ENCODE measurements around the gene AGO3.

AGO3 gene

DNA sequence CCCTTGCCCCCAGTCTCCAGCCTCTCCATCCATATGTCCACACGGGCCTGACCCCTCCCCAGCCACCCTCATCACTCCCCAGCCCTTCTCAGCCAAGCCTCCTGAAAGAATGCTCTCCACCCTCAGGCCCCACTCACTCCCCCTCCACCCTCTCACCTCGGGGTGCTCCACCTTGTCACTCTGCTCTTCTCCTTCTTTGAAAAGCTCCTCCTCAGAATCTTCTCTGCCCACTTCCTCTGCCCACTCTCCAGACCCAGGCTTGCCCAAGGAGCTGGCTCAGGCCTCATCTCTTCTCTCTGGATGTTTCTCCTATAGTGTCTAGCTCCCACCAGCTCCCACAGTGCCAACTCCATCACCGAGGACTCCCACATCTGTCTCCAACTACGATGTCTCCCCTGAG lies 180.2 kb downstream of the AGO3 start:
- peaks cover 8 to 9% of the 10 kb centered on the region in 2 experiments for H3K36me3 ChIP-seq (ENCODE audit: control insufficient read depth in 1 of 2, insufficient read depth in 2 of 2, low read depth in 1 of 2, low read length in 2 of 2)
- no peak for DNase-seq
- H2BK12ac ChIP-seq (ENCODE audit: low read length in 2 of 2), result no peak overlapping the region
- H3K4me3 ChIP-seq (ENCODE audit: insufficient read depth in 1 of 2, low read depth in 1 of 2, low read length in 2 of 2), result no peak overlapping the region
- H3K4me1 ChIP-seq (ENCODE audit: control insufficient read depth, insufficient read depth, low read depth, low read length), result peaks cover 52% of the 10 kb centered on the region
- no peaks in the 10 kb centered on the region for H3K79me1 ChIP-seq (replicated peaks; ENCODE audit: low read length, poor library complexity, severe bottlenecking)
- H2AK5ac ChIP-seq (ENCODE audit: low read length, severe bottlenecking), result peak overlapping the region; percentile 83
- no peaks in the 10 kb centered on the region for H3K9me3 ChIP-seq (ENCODE audit: control insufficient read depth, low read length)
- no peak overlapping the region for H3K27ac ChIP-seq (ENCODE audit: low read length, poor library complexity, severe bottlenecking)
- no peak overlapping the region for H3K23ac ChIP-seq (ENCODE audit: low read length in 2 of 2)
- no peak overlapping the region for H3K4me2 ChIP-seq (ENCODE audit: low read length, poor library complexity, severe bottlenecking)
- H4K8ac ChIP-seq (ENCODE audit: low read length), result no peak overlapping the region
- H4K91ac ChIP-seq (ENCODE audit: low read length), result no peak overlapping the region
- H2BK120ac ChIP-seq (ENCODE audit: low read depth, low read length), result no peak overlapping the region
- no peak overlapping the region for H3K4ac ChIP-seq (ENCODE audit: low read depth in 1 of 2, low read length in 2 of 2)
- H2AFZ ChIP-seq (ENCODE audit: low read depth, low read length), result no peak overlapping the region
- WGBS, result 87% methylated on average over 4 of the region's 4 CpGs
- H2BK5ac ChIP-seq (ENCODE audit: low read depth, low read length, poor library complexity, severe bottlenecking), result no peak overlapping the region
- no peak overlapping the region for H3K14ac ChIP-seq (ENCODE audit: low read length in 2 of 2)
- H2BK15ac ChIP-seq (ENCODE audit: low read depth, poor library complexity, severe bottlenecking), result no peak overlapping the region
- no peak overlapping the region for H3K9ac ChIP-seq (ENCODE audit: low read length)
- no peaks in the 10 kb centered on the region for H3K27me3 ChIP-seq (ENCODE audit: control insufficient read depth in 1 of 2, insufficient read depth in 1 of 2, low read length in 2 of 2)
- H3K18ac ChIP-seq (ENCODE audit: low read depth in 1 of 2, low read length in 2 of 2), result no peak overlapping the region

DNA sequence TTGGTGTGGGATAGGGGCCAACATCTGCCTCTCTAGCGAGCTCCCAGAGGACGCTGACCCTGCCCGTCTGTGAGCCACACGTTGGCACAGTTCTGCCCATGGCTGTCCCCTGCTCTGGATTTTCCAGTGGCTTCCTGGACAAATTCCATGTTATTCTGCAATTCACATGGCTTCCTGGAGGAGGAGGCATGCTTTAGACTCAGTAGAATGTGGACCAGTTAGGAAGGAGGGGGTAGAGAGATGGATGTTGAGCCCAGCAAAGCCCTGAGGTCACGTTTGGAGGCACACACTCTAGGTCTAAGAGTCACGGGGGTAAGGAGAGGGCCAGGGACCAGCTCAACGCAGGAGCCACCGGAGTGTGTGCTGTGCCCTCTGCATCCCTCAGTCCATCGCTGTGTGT lies 181.9 kb downstream of the AGO3 start:
- Histone ChIP-seq H3K27me3 (ENCODE audit: control insufficient read depth in 1 of 2, insufficient read depth in 1 of 2, low read length in 2 of 2) (no peaks in the 10 kb centered on the region), H3K36me3 (ENCODE audit: control insufficient read depth in 1 of 2, insufficient read depth in 2 of 2, low read depth in 1 of 2, low read length in 2 of 2) (peaks cover 8 to 9% of the 10 kb centered on the region in 2 experiments)
- 89% methylated on average over 9 of the region's 9 CpGs for WGBS

DNA sequence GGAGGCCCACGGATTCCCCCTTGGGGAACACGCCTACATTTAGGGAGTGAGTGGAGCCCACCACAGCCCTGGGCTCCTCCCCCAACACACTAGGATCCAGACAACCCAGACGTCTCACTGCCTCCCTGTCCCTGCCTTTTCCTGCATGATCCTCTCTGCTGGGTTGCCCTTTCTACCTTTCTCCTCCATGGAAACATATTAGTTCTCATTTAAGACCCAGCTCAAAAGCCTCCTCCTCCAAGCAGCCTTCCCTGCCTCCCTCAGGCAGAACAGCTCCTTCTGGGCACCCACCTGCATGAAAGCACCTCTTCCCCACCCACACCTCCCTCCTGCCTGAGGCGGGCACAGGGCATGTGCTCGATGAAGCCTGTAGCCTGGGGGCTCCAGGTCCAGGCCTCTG lies 183.5 kb downstream of the AGO3 start:
- Histone ChIP-seq H3K4me2 (ENCODE audit: low read length, poor library complexity, severe bottlenecking) (no peak overlapping the region), H3K79me1 (replicated peaks; ENCODE audit: low read length, poor library complexity, severe bottlenecking) (no peaks in the 10 kb centered on the region), H2BK15ac (ENCODE audit: low read depth, poor library complexity, severe bottlenecking) (no peak overlapping the region), H4K91ac (ENCODE audit: low read length) (no peak overlapping the region), H3K27ac (ENCODE audit: low read length, poor library complexity, severe bottlenecking) (no peak overlapping the region), H3K9me3 (ENCODE audit: control insufficient read depth, low read length) (no peaks in the 10 kb centered on the region), H3K9ac (ENCODE audit: low read length) (no peak overlapping the region), H2AK5ac (ENCODE audit: low read length, severe bottlenecking) (peak overlapping the region; percentile 83), H3K4me3 (ENCODE audit: insufficient read depth in 1 of 2, low read depth in 1 of 2, low read length in 2 of 2) (no peak overlapping the region), H3K4me1 (ENCODE audit: control insufficient read depth, insufficient read depth, low read depth, low read length) (peaks cover 47% of the 10 kb centered on the region), H3K4ac (ENCODE audit: low read depth in 1 of 2, low read length in 2 of 2) (no peak overlapping the region), H2AFZ (ENCODE audit: low read depth, low read length) (no peak overlapping the region), H3K23ac (ENCODE audit: low read length in 2 of 2) (no peak overlapping the region), H2BK12ac (ENCODE audit: low read length in 2 of 2) (no peak overlapping the region), H3K27me3 (ENCODE audit: control insufficient read depth in 1 of 2, insufficient read depth in 1 of 2, low read length in 2 of 2) (no peaks in the 10 kb centered on the region), H2BK5ac (ENCODE audit: low read depth, low read length, poor library complexity, severe bottlenecking) (no peak overlapping the region), H4K8ac (ENCODE audit: low read length) (no peak overlapping the region), H2BK120ac (ENCODE audit: low read depth, low read length) (no peak overlapping the region), H3K36me3 (ENCODE audit: control insufficient read depth in 1 of 2, insufficient read depth in 2 of 2, low read depth in 1 of 2, low read length in 2 of 2) (peaks cover 8 to 9% of the 10 kb centered on the region in 2 experiments), H3K18ac (ENCODE audit: low read depth in 1 of 2, low read length in 2 of 2) (no peak overlapping the region), H3K14ac (ENCODE audit: low read length in 2 of 2) (no peak overlapping the region)
- 72% methylated on average over 5 of the region's 5 CpGs for WGBS
- DNase-seq, result no peak

More for the DNA sequence above, 181.9 kb downstream of the AGO3 start:
- Histone ChIP-seq H3K14ac (ENCODE audit: low read length in 2 of 2) (no peak overlapping the region), H4K91ac (ENCODE audit: low read length) (no peak overlapping the region), H3K27ac (ENCODE audit: low read length, poor library complexity, severe bottlenecking) (no peak overlapping the region), H2BK120ac (ENCODE audit: low read depth, low read length) (no peak overlapping the region), H3K4me2 (ENCODE audit: low read length, poor library complexity, severe bottlenecking) (no peak overlapping the region), H2AFZ (ENCODE audit: low read depth, low read length) (no peak overlapping the region), H4K8ac (ENCODE audit: low read length) (no peak overlapping the region), H3K9ac (ENCODE audit: low read length) (no peak overlapping the region), H2BK15ac (ENCODE audit: low read depth, poor library complexity, severe bottlenecking) (no peak overlapping the region), H3K4me3 (ENCODE audit: insufficient read depth in 1 of 2, low read depth in 1 of 2, low read length in 2 of 2) (no peak overlapping the region), H3K4ac (ENCODE audit: low read depth in 1 of 2, low read length in 2 of 2) (no peak overlapping the region), H3K23ac (ENCODE audit: low read length in 2 of 2) (no peak overlapping the region), H3K4me1 (ENCODE audit: control insufficient read depth, insufficient read depth, low read depth, low read length) (peaks cover 49% of the 10 kb centered on the region), H3K9me3 (ENCODE audit: control insufficient read depth, low read length) (no peaks in the 10 kb centered on the region), H2BK12ac (ENCODE audit: low read length in 2 of 2) (no peak overlapping the region), H3K18ac (ENCODE audit: low read depth in 1 of 2, low read length in 2 of 2) (no peak overlapping the region), H3K79me1 (replicated peaks; ENCODE audit: low read length, poor library complexity, severe bottlenecking) (no peaks in the 10 kb centered on the region), H2BK5ac (ENCODE audit: low read depth, low read length, poor library complexity, severe bottlenecking) (no peak overlapping the region), H2AK5ac (ENCODE audit: low read length, severe bottlenecking) (no peak overlapping the region)
- DNase-seq, result no peak

- peak overlapping the region in 1 of 2 experiments; percentile 53 for H3K4me3 ChIP-seq (ENCODE audit: insufficient read depth in 1 of 2, low read depth in 1 of 2, low read length in 2 of 2)
- no peak overlapping the region for H2BK120ac ChIP-seq (ENCODE audit: low read depth, low read length)
Observed at GRCh38 chr1:36115200-36115669, 184.3 kb downstream of the AGO3 start.

More at GRCh38 chr1:36115200-36115669, 184.3 kb downstream of the AGO3 start:
- peak overlapping the region; percentile 76 for H3K9ac ChIP-seq (ENCODE audit: low read length)
- no peak for DNase-seq
- 69% methylated on average over 17 of the region's 18 CpGs for WGBS
- no peaks in the 10 kb centered on the region for H3K27me3 ChIP-seq (ENCODE audit: control insufficient read depth in 1 of 2, insufficient read depth in 1 of 2, low read length in 2 of 2)
- no peak overlapping the region for H2BK12ac ChIP-seq (ENCODE audit: low read length in 2 of 2)
- H2BK15ac ChIP-seq (ENCODE audit: low read depth, poor library complexity, severe bottlenecking), result no peak overlapping the region
- no peak overlapping the region for H4K91ac ChIP-seq (ENCODE audit: low read length)
- no peak overlapping the region for H2AFZ ChIP-seq (ENCODE audit: low read depth, low read length)
- no peaks in the 10 kb centered on the region for H3K79me1 ChIP-seq (replicated peaks; ENCODE audit: low read length, poor library complexity, severe bottlenecking)
- H3K4me1 ChIP-seq (ENCODE audit: control insufficient read depth, insufficient read depth, low read depth, low read length), result peaks cover 51% of the 10 kb centered on the region
- H3K18ac ChIP-seq (ENCODE audit: low read depth in 1 of 2, low read length in 2 of 2), result peak overlapping the region in 1 of 2 experiments; percentile 25
- no peak overlapping the region for H3K23ac ChIP-seq (ENCODE audit: low read length in 2 of 2)
- no peak overlapping the region for H3K14ac ChIP-seq (ENCODE audit: low read length in 2 of 2)
- no peak overlapping the region for H3K4ac ChIP-seq (ENCODE audit: low read depth in 1 of 2, low read length in 2 of 2)
- H3K36me3 ChIP-seq (ENCODE audit: control insufficient read depth in 1 of 2, insufficient read depth in 2 of 2, low read depth in 1 of 2, low read length in 2 of 2), result peaks cover 8 to 9% of the 10 kb centered on the region in 2 experiments
- H4K8ac ChIP-seq (ENCODE audit: low read length), result no peak overlapping the region
- peak overlapping the region; percentile 18 for H3K4me2 ChIP-seq (ENCODE audit: low read length, poor library complexity, severe bottlenecking)
- H3K9me3 ChIP-seq (ENCODE audit: control insufficient read depth, low read length), result no peaks in the 10 kb centered on the region
- no peak overlapping the region for H2BK5ac ChIP-seq (ENCODE audit: low read depth, low read length, poor library complexity, severe bottlenecking)
- H2AK5ac ChIP-seq (ENCODE audit: low read length, severe bottlenecking), result no peak overlapping the region
- H3K27ac ChIP-seq (ENCODE audit: low read length, poor library complexity, severe bottlenecking), result peak overlapping the region; percentile 55

All from mesenchymal stem cell (in vitro differentiated cells and primary cell).